Measurements from ENCODE around the gene FLT1.
A peak's percentile ranks its signal among the peaks of the same experiment; 100 is the strongest.

Gene FLT1

GRCh38 chr13:28344163-28344562, 150.8 kb downstream of the FLT1 start:
- TF ChIP-seq GATA3 (IDR thresholded peaks at IDR 0.05; ENCODE audit: low read depth, low read length) (no peak), GATA2 (IDR thresholded peaks at IDR 0.05; ENCODE audit: low read depth, low read length) (no peak)

DNA sequence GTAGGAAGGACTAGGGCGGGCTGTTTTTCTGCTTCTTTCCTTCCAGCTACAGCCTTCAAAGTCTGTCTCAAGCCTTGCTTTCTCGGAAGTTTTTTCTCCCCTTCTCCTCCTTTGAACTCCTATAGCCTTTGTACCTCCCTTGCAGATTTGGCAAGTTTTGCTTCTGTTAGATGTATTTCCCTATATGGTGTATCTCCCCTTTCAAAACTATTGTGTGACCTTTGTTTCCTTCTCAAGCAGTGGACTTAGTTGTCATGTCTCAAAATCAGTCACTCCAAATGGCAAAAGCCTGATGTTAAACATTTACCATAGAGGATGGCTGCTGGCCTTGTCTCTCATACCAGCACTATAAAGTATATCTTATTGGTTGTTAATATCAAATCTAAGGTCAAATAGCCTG, 152.7 kb downstream of the FLT1 start:
- TF ChIP-seq GATA2 (IDR thresholded peaks at IDR 0.05; ENCODE audit: low read depth, low read length) (no peak), GATA3 (IDR thresholded peaks at IDR 0.05; ENCODE audit: low read depth, low read length) (no peak)

GRCh38 chr13:28340272-28340793, 154.6 kb downstream of the FLT1 start:
- peak; percentile 63; the same call in 1 of the 2 replicates for TF ChIP-seq GATA2 (IDR thresholded peaks at IDR 0.05; ENCODE audit: low read depth, low read length)
- TF ChIP-seq GATA3 (IDR thresholded peaks at IDR 0.05; ENCODE audit: low read depth, low read length): peak; percentile 84

DNA sequence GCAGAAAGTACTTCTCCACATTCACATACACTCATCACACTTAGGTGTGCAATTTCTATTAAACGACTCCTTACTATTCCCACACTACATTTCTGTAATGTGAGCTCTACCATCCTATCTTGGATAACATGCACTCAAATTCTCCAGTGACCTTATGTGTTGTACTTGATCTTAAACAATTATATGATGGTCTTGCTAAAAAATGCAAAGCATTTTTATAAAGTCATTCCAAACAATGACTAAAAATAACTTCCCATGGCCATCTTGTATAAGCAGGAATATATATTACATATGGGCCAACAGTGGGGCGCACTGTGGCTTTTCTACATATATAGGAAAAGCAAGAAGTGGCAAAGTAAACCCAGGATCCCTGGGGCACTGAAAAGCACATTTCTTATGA, 155.5 kb downstream of the FLT1 start:
- no peak for TF ChIP-seq GATA2 (IDR thresholded peaks at IDR 0.05; ENCODE audit: low read depth, low read length)
- no peak for TF ChIP-seq GATA3 (IDR thresholded peaks at IDR 0.05; ENCODE audit: low read depth, low read length)

- no peak for TF ChIP-seq GATA2 (IDR thresholded peaks at IDR 0.05; ENCODE audit: low read depth, low read length)
Measured at GRCh38 chr13:28338742-28339141, 156.2 kb downstream of the FLT1 start.

DNA sequence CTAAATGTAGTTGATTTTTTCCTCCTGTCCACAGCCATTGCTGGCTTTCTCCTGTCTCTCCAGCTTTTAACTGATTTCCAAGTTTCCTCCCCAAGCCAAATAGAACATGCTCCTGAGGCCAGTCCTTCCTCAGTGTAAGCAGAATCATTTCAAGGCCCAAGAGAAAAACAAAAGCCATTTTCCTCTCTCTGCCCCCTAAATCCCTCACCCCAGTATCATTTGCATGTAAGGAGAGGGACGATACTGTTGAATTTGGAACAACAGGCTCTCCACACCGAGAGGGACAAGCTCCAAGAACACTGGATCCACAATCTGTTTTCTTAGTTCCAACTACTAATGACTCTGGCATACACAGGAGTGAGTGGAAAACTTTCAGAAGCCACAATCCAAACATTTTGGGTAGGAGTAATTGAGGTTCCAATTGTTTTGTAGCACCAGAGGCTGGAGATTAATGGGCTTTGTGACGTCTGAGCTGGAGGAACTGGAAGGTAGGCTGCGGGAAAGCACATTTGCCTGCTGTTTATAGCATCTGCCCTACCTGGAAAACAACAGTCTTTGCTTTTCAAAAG, 156.8 kb downstream of the FLT1 start:
- TF ChIP-seq GATA3 (IDR thresholded peaks at IDR 0.05; ENCODE audit: low read depth, low read length): no peak
- TF ChIP-seq GATA2 (IDR thresholded peaks at IDR 0.05; ENCODE audit: low read depth, low read length): no peak

GRCh38 chr13:28337166-28338005, 157.5 kb downstream of the FLT1 start:
- TF ChIP-seq GATA3 (IDR thresholded peaks at IDR 0.05; ENCODE audit: low read depth, low read length): no peak
- no peak for TF ChIP-seq GATA2 (IDR thresholded peaks at IDR 0.05; ENCODE audit: low read depth, low read length)

DNA sequence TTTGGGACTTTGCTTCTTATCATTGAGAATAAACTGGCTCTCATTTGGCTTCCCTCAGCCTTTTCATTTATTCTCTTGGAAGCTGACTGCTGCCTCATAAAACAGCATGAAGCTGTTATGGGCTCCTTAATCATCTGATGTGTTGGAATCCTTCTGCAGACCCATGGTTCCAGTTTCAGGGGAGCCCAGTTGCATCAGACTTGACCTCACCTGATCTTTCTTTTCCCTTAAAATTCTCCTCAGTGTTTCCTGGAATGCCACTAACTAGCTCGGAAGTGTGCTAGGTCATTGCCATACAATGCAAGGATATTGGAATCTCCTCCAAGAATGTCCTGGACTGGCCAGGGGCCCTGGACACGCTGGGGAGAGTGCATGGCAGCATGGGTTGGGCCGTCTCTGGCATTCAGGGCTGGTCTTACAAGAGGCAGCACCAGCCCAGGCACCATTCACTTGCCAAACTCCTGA, 158.7 kb downstream of the FLT1 start:
- TF ChIP-seq GATA2 (IDR thresholded peaks at IDR 0.05; ENCODE audit: low read depth, low read length): no peak
- TF ChIP-seq GATA3 (IDR thresholded peaks at IDR 0.05; ENCODE audit: low read depth, low read length): no peak

DNA sequence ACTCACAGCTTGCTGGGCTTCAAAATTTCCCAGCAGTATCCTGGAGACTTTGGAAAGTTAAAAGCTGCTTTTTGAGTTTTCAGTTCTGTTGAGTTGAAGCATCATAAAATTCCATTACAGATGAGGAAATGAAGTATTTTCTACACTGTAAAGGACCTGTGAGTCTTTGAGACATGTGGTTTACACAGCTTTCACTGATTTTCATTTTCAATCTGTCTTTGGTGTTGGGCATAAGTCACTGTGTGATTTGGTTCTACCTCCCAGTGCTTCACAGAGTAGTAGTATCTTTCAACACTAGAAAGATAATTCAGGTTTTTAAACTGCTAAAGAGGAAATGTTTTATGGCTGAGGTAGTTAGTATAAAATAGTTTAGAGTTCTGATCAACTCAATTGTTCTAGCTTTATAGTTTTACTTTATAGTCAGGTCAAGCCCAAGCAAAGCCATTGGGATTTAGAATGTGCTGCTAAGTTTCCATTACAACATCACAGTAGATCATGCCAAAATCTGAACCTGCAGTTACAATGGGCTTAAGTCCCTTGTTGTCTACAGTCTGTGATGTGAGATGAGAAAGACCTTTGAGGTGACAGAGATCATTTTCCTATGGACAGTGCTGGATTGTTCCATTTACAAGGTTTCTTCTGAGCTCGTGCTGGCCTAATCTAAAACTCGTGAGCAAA, 161.6 kb downstream of the FLT1 start:
- TF ChIP-seq GATA3 (IDR thresholded peaks at IDR 0.05; ENCODE audit: low read depth, low read length) (no peak), GATA2 (IDR thresholded peaks at IDR 0.05; ENCODE audit: low read depth, low read length) (no peak)

- TF ChIP-seq GATA2 (IDR thresholded peaks at IDR 0.05; ENCODE audit: low read depth, low read length): no peak
Measured at GRCh38 chr13:28329395-28330158, 165.4 kb downstream of the FLT1 start.

GRCh38 chr13:28328271-28328607, 166.7 kb downstream of the FLT1 start:
- no peak for TF ChIP-seq GATA3 (IDR thresholded peaks at IDR 0.05; ENCODE audit: low read depth, low read length)
- TF ChIP-seq GATA2 (IDR thresholded peaks at IDR 0.05; ENCODE audit: low read depth, low read length): no peak

DNA sequence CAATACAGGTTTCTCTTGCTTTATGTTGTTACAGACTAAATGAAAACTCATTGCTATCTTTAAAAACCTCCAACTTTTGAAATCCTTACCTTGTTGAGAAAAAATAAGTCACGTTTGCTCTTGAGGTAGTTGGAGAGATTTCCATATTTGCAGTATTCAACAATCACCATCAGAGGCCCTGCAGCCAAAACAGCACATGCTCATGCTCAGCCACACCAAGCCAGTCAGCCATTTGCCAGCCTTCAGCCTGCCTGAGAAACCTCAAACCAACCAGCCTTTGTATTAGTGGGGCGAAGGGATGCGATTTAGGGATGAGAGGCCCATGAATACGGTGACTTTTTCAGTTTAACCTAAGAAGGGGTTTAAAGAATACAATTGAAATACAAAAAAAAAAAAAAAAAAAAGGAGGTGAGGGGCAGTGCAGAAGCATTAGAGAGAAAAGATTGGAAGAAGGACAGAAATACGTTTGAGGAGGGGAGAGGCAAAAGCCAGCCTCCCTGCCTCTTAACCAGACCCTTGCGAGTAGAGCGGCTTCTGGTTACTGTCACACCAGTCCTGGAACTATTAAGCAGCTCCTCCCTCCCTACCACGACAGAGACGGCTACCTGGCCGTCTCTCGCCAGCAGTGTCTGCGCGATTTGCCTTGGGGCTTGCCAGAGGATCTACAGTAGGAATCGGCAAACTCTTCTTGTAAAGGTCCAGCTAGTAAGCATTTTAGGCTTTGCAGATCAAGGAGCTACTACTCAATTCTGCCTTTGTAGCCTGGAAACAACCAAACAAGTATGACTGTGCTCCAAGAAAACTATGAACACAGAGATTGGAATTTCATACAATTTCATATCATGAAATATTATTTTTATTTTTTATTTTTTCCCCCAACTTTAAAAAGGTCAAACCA, 167.3 kb downstream of the FLT1 start:
- TF ChIP-seq GATA2 (IDR thresholded peaks at IDR 0.05; ENCODE audit: low read depth, low read length): no peak
- TF ChIP-seq GATA3 (IDR thresholded peaks at IDR 0.05; ENCODE audit: low read depth, low read length): no peak

DNA sequence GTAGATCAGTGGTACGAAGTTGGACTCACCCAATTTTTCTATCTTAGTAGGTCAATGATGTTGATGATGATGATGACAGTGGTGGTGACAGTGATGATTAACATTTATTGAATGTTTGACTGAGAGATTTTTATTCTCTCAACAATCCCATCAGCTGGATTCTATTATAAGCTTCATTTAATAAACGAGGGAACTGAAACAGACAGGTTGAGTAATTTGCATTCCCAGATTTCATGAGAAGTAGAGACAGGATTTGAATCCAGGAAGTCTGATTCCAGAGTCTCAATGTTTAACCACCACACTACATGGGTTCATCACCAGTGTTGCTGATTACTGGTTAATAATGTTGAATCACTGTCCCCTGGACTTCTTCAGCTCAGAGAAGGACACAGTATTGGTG, 168.9 kb downstream of the FLT1 start:
- TF ChIP-seq GATA3 (IDR thresholded peaks at IDR 0.05; ENCODE audit: low read depth, low read length) (no peak), GATA2 (IDR thresholded peaks at IDR 0.05; ENCODE audit: low read depth, low read length) (no peak)

Measured in SH-SY5Y (cell line).